Ecto neural progenitor cell (in vitro differentiated cells): ENCODE results near the gene BTBD2.
"Not testable (repeated sequence)": the region's sequence is repeated elsewhere in the genome, so short reads cannot be mapped to it uniquely, and the experiment has no call there.

Experiments used
- DNase-seq: peaks from one replicate; pipeline ENCODE4 v3.0.0-alpha.2; 2018; ENCODE audit warnings: low spot score

Gene BTBD2

DNA sequence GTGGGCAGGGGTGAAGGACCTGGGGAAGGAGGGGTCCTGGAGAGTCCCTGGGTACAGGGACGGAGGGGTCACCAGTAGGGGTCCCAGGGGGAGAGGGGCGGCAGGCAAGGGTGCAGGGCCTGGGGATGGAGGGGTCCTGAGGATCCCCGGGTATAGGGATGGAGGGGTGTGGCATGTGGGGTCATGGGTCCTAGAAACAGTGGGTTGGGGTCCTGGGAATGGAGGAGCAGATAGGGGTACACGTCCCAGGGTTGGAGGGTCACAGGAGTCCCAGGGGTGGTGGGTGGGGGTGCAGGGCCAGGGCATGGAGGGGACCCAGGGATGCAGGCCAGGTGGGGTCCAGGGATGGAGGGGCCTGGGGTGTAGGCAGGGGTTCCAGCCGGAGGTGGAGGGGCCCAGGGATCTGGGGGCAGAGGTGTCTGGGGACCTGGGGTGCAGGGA, 1.4 kb downstream of the BTBD2 start:
- DNase-seq = no peak

GRCh38 chr19:2013683-2013961, 1.9 kb downstream of the BTBD2 start:
- no peak for DNase-seq

GRCh38 chr19:2012941-2013682, 2.4 kb downstream of the BTBD2 start:
- DNase-seq = no peak

DNA sequence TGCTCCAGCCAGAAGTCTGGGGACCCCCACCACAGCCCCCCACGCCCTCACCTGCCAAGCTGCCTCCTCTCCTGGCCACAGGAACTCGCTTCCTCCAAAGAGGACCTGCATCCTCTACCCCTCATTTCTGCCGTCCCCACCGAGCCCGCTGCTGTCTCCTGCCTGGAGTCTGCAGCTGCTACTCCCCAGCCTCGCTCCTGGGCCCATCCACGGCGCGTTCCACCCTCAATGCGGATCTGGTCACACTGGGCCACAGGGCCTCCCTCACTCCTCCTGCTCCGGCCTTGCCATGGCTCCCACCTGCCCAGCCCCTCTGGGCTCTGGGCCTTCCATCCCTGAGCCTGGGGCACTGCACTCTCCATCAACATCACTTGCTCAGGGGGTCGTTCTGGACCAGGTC, 4.3 kb downstream of the BTBD2 start:
- DNase-seq = no peak

DNA sequence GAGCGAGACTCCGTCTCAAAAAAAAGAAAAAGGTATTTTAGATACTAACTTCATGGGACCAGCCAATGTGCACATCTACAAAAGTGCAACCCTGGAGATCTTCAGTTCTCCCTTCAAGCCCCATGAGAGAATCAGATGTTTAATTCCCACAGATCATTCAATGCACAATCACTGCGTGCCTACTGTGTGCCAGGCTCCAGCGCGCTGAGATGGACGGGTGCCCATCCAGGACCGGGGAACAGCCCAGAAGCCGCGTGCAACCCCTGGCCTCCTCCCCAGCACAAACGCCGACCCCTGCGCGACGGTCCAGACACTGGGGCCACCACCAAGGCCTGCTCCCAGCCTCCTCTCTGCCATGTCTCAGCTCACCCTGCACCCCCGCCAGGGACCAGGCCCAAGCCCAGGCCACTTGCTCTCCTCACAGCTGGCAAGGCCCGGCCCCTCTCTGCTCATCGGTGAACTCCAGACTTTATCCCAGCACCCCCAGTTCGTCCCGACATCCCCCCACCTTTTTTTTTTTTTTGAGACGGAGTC, 5.3 kb downstream of the BTBD2 start:
- DNase-seq = no peak

GRCh38 chr19:2003874-2004273, 11.6 kb downstream of the BTBD2 start:
- no peak for DNase-seq

DNA sequence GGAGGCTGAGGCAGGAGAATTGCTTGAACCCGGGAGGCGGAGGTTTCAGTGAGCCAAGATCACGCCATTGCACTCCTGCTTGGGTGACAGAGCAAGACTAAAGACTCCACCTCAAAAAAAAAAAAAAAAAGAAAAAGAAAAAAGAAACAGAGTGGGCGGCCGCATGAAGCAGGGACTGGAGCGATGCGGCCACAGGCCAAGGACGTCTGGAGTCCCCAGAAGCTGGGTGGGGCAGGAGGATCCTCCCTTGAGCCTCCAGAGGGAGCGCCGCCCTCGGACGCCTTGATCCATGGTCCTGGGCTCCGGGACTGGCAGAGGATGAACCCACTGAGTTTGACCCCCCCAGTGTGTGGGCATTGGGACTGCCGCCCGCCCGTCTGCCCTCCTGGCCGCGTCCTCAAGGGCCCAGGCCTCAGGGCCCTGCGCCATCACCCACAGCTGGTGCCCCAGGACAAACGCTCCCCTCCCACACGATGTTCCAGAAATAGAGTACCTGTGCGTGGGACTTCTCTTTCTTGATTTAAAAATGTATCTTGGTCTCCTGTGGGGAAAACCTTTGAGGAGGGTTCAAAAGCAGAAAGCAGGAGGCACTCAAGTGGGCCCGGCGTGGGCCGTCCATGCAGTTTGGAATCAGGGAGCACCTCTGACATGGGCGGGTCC, 15.5 kb downstream of the BTBD2 start:
- DNase-seq = no peak

DNA sequence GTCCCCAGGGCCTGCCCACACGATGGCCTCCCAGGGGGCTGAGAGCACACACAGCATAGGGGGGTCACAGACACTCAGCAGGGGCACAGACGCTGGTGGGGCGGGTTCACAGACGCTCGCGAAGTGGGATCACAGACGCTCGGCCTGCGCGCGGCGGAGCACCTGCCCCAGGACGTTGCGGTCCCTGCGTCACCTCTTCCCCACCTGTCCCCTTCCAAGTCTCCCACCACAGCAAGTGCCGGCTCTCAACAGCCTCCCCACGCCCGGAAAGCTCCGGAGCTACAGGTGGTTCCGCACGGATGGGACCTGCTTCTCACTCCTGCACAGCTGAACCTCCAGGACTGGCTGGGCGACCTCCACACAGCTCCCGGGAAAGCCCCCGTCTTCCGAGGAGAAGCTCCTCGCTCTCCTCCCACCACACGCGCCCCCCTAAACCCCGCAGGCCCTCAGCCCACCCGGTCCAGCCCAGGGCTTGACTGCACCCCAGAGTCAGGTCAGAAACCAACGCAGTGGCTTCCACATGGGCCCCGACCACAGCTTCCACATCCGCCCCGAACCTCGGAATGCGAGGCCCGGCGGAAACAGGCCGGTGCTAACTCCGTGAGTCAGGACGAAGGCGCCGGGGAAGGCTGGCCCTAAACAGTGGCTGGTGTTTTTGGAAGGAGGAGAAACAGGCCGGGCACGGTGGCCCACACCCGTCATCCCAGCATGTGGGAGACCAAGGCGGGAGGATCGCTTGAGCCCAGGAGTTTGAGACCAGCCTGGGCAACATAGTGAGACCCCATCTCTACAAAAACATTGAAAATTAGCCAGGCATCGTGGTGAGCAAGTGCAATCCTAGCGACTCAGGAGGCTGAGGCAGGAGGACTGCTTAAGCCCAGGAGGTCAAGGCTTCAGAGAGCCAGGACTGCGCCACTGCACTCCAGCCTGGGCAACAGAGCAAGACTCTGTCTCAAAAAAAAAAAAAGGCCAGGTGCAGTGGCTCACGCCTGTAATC, 16.5 kb downstream of the BTBD2 start:
- DNase-seq = no peak

DNA sequence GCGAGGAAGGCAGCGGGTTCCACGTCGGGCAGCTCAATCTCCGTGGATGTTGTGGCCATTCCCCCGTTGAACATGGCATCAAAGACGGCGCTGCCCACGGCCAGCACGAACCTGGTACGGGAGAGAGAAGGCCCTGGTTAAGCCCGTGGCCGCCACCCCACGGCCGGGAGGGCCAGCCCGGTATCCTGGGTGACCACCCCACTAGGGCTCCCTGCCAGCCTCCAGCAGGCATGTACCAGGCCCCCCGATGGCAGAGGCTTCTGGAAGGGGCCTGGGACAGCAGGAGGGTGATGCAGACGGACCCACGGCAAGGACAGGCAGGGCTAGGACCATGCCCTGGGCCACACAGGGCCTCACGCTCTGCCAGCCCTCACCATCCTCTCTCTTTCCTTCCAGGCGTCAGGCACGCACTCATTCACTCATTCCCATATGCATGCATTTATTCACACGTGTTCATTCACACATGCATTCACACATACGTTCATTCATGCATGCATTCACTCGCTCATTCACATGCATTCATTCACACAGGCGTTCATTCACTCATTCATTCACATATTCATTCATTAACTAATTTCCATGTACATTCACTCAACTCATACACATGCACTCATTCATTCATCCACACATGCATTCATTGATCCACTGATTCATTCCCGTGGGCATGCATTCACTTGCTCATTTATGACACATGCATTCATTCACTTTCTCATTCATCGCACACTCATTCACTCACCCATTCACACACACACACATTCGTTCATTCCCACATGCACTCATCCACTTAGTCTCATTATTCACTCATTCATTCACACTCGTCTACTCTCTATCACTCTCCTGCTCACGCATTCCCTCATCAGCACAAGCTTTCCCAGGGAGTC, 17.9 kb downstream of the BTBD2 start:
- no peak for DNase-seq

DNA sequence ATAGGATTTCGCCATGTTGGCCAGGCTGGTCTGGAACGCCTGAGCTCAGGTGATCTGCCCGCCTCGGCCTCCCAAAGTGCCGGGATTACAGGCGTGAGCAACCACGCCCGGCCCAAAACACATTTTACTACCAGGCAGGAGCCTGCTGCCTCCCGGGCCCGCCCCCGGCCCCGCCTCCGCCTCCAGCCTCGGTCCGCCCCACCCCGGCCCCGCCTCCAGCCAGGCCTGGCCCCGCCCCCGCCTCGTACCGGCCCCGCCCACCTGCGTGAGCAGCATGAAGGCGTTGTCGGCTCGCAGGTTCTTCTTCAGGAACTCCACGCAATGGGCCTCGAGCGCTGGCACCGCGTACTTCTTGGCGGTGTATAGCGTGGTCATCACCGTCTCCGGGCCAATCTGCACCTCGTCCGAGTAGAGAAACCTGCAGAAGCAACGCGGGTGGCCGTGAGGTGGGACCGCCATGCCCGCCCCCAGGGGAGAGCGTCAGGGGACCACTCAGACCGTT, 22.7 kb downstream of the BTBD2 start:
- DNase-seq = no peak

- no peak for DNase-seq
Measured at GRCh38 chr19:1991018-1991913, 24.2 kb downstream of the BTBD2 start.

DNA sequence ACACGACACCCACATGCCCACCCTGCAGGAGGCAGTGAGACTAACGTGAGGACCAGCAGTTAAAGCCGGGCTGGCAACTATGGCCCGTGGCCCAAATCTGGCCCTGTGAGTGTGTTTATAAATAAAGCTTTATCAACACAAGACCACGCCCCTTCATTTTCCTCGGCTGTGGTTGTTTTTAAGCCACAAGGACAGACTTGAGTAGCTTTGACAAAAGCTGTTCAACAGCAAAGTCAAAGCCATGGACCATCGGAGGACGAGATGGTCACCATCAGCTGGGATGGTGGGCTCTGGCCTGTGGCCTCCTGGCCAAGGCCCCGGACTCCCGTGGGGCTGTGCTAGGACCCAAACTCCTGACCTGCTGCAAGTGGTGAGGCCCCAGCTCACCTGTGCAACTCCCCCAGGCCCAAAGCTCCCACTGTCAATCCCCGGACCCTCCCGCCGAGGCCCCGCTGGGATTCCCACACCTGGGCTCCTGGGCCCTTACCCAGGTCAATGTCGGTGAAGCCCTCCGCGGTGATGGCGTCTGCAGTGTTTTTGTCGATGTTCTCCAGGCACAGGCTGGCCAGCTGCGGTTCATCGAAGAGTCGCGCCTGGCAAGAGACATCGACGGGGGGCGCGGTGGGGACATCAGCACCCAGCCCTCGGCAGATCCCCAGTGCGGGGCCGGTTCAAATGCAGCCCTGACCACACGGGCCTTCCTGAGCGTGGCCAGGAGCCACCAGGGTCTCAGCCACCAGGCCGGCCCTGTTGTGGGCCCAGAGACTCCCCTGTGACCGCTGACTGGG, 25.1 kb downstream of the BTBD2 start:
- no peak for DNase-seq

DNA sequence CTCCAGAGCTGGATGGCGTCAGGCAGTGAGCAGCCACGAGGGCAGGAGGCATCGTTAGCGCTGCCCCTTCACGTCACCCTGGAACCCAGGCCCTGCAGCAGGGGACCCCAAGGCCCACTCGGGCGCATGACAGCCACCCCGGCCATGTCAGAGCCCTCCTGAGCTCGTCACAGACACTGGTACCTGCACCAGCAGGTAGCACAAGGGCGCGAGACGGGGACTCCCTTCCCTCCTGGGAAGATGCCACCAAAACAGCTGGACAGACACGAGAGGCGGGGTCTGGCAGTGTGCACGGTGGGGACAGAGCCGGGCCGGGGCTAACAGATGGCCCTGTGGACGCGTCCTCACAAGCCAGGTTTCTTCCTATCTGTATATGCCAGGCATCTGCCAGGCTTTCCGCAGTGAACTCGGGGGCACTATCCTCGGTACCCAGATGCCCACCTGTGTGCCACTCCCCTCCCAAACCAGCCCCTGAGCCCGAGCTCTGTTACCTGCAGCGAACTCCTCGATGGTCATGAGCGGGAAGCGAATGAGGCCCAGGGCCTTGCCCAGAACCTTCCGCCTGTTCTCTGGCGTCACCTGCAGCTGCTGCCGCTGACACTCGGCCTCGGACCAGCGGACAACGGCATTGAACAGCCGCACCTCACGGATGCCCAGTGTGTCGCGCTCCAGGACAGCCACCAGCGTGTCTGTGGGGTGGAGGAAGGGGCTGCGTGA, 25.8 kb downstream of the BTBD2 start:
- DNase-seq = no peak

- DNase-seq = not testable (repeated sequence)
Measured at GRCh38 chr19:1988464-1988863, 27.1 kb downstream of the BTBD2 start.

GRCh38 chr19:1987197-1988187, 28.0 kb downstream of the BTBD2 start:
- no peak for DNase-seq

DNA sequence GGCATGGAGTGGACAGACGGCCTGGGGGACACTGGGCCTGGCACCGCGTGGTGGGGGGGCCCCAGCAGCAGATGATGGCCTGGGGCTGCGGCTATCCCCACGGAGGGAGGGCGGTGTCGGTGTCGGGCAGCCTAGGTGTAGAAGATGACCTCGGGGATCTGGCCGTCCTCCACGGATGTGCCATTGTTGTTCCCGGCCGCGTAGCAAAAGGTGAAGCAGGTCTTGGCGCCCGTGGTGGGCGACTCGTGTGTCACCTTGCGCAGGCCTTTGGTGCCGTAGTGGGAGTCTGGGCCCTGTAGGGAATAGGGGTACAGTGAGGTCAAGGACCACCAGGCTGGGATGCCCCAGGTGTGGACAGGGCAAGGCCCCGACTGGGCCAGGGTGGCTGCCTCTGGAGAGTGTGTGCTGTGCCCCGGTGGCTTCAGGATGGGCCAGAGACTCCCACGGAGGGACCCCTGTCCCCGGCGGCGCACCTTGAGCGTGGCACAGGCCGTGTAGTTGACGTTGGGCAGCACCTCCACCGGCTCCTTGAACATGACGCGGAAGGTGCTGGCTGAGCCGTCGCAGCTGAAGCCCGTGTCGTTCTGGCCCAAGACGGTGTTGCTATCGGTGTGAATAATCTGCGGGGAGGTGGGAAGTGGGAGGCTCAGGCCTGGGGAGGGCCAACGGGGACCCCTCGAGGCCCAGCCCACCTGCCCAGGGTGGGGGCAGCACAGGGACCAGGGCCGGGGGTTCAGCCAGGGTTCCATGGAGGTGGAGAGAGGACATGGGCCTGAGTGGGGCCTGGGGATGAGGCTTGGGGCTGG, 29.0 kb downstream of the BTBD2 start:
- no peak for DNase-seq
